Measurements from ENCODE around the gene HMGN2. TPM values are rescaled to one million over a fixed set of nuclear protein-coding genes. Genes with fewer than 3 reads are reported as not detected.
A peak's percentile ranks its signal among the peaks of the same experiment; 100 is the strongest.

The HMGN2 gene
- total RNA-seq, 6 experiments from 2014 or later = 64.1 to 99.6 (median 83.6) TPM

- TF ChIP-seq POLR2A (IDR thresholded peaks at IDR 0.05) (no peak), CTCF (IDR thresholded peaks at IDR 0.05) (no peak)
- H3K4me1 ChIP-seq = peaks cover 0 to 24% (median 3%) of the 10 kb centered on the region in 4 donors
- DNase-seq (peak in 2 of 3 donors; percentile 48 to 51), ATAC-seq (no peak)
- no peaks in the 10 kb centered on the region for H3K27me3 ChIP-seq
- WGBS (ENCODE audit: insufficient coverage, low coverage, low lambda C conversion rate, missing lambda C conversion rate) = 60% methylated on average over 1 of the region's 10 CpGs
- H3K9me3 ChIP-seq = no peaks in the 10 kb centered on the region
- no peak overlapping the region for H3K27ac ChIP-seq
- H3K4me3 ChIP-seq = no peak overlapping the region
- H3K36me3 ChIP-seq = peaks cover 0 to 40% (median 4%) of the 10 kb centered on the region in 4 donors
- intact Hi-C loops (cut with DNase I) = no loop called here
Observed at GRCh38 chr1:26468911-26469310, 3.3 kb upstream of the HMGN2 start.

GRCh38 chr1:26469558-26469957 is 2.7 kb upstream of the HMGN2 start:
- H3K9me3 ChIP-seq = no peaks in the 10 kb centered on the region
- ATAC-seq (no peak), DNase-seq (no peak)
- WGBS (ENCODE audit: insufficient coverage, low coverage, low lambda C conversion rate, missing lambda C conversion rate) = no CpG with 5 or more reads among the region's 5 CpGs
- no peaks in the 10 kb centered on the region for H3K27me3 ChIP-seq
- TF ChIP-seq CTCF (IDR thresholded peaks at IDR 0.05) (no peak), POLR2A (IDR thresholded peaks at IDR 0.05) (no peak)
- H3K4me3 ChIP-seq = no peak overlapping the region
- intact Hi-C loops (cut with DNase I) = no loop called here
- H3K36me3 ChIP-seq = peaks cover 0 to 41% (median 4%) of the 10 kb centered on the region in 4 donors
- H3K27ac ChIP-seq = no peak overlapping the region
- peaks cover 0 to 29% (median 4%) of the 10 kb centered on the region in 4 donors for H3K4me1 ChIP-seq

- WGBS (ENCODE audit: insufficient coverage, low coverage, low lambda C conversion rate, missing lambda C conversion rate) = 51% methylated on average over 9 of the region's 14 CpGs
- Histone ChIP-seq H3K27me3 (no peaks in the 10 kb centered on the region), H3K36me3 (peaks cover 0 to 35% (median 4%) of the 10 kb centered on the region in 4 donors), H3K4me3 (peak overlapping the region in 2 of 3 donors; percentile 87 to 99), H3K27ac (no peak overlapping the region), H3K4me1 (peaks cover 0 to 34% (median 4%) of the 10 kb centered on the region in 4 donors), H3K9me3 (no peaks in the 10 kb centered on the region)
- TF ChIP-seq CTCF (IDR thresholded peaks at IDR 0.05) = no peak
- no peak for TF ChIP-seq POLR2A (IDR thresholded peaks at IDR 0.05)
- intact Hi-C loops (cut with DNase I) = no loop called here
- no peak for DNase-seq
- no peak for ATAC-seq
Observed at GRCh38 chr1:26470878-26471497, 1.3 kb upstream of the HMGN2 start.

- TF ChIP-seq CTCF (IDR thresholded peaks at IDR 0.05) = no peak
- no peak for TF ChIP-seq POLR2A (IDR thresholded peaks at IDR 0.05)
- Histone ChIP-seq H3K4me1 (peaks cover 0 to 34% (median 4%) of the 10 kb centered on the region in 4 donors), H3K27ac (peak overlapping the region; percentile 99 to 100 (median 100)), H3K9me3 (no peaks in the 10 kb centered on the region), H3K36me3 (peaks cover 0 to 36% (median 3%) of the 10 kb centered on the region in 4 donors), H3K4me3 (peak overlapping the region; percentile 87 to 99 (median 98)), H3K27me3 (no peaks in the 10 kb centered on the region)
- peak; percentile 24 to 37 (median 32) for ATAC-seq
- intact Hi-C loops (cut with DNase I) = no loop called here
- WGBS (ENCODE audit: insufficient coverage, low coverage, low lambda C conversion rate, missing lambda C conversion rate) = 0% methylated on average over 12 of the region's 52 CpGs
- DNase-seq = peak; percentile 72 to 81 (median 73)
Observed at GRCh38 chr1:26471498-26472319, 531 bp upstream of the HMGN2 start.
